Measurements from ENCODE around the gene USP49.

DNA sequence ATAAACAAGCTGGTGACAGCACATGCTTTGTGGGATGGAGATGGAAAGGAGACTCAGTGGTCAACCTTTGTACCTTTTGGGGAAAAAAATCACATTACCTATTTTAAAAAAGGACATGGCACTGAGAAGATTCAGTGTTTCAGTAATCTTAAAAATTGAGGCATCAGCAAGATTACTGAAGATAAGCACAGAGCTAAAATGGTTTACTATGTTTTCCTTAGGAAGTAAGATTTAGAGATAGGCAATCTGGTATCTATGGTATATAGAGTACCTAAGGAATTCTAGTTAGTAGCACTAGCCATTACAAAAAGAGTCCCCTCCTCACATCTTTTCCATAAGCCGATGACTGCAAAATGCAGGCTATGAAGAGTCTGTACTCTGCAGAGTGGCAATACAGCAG, 72.0 kb downstream of the USP49 start:
- TF ChIP-seq EZH2 (IDR thresholded peaks at IDR 0.05; ENCODE audit: insufficient read depth, poor library complexity, severe bottlenecking) (no peak), EZH2phosphoT487 (IDR thresholded peaks at IDR 0.05; ENCODE audit: insufficient read depth, low read depth) (no peak)

Data from GM23248 (cell line).